GM19193 (cell line): ENCODE results near the gene KIAA0040.

Experiments used
- POLR2A ChIP-seq: IDR thresholded peaks from 4 replicates; pipeline ENCODE4 v1.6.1; 2011; ENCODE audit not compliant: insufficient read depth, insufficient read length; ENCODE audit errors: extremely low read depth

KIAA0040 gene

GRCh38 chr1:175167861-175168260, 24.7 kb downstream of the KIAA0040 start:
- no peak for TF ChIP-seq POLR2A

GRCh38 chr1:175166746-175167145, 25.8 kb downstream of the KIAA0040 start:
- TF ChIP-seq POLR2A = no peak

GRCh38 chr1:175164751-175165150, 27.8 kb downstream of the KIAA0040 start:
- no peak for TF ChIP-seq POLR2A

GRCh38 chr1:175163702-175164101, 28.9 kb downstream of the KIAA0040 start:
- TF ChIP-seq POLR2A = no peak

GRCh38 chr1:175162955-175163354, 29.6 kb downstream of the KIAA0040 start:
- no peak for TF ChIP-seq POLR2A

- no peak for TF ChIP-seq POLR2A
These were observed 34.4 kb downstream of the KIAA0040 start for GRCh38 chr1:175158170-175158591.

GRCh38 chr1:175157200-175157599, 35.4 kb downstream of the KIAA0040 start:
- TF ChIP-seq POLR2A = no peak

- TF ChIP-seq POLR2A = no peak
These were observed 36.6 kb downstream of the KIAA0040 start for GRCh38 chr1:175155936-175156335.

- TF ChIP-seq POLR2A = no peak
These were observed 37.1 kb downstream of the KIAA0040 start for GRCh38 chr1:175155473-175155856.

- no peak for TF ChIP-seq POLR2A
These were observed 37.7 kb downstream of the KIAA0040 start for GRCh38 chr1:175154629-175155472.

GRCh38 chr1:175152006-175152652, 40.4 kb downstream of the KIAA0040 start:
- no peak for TF ChIP-seq POLR2A

- no peak for TF ChIP-seq POLR2A
These were observed 41.8 kb downstream of the KIAA0040 start for GRCh38 chr1:175150596-175151319.

- no peak for TF ChIP-seq POLR2A
These were observed 44.5 kb downstream of the KIAA0040 start for GRCh38 chr1:175148068-175148467.

GRCh38 chr1:175147569-175147968, 45.0 kb downstream of the KIAA0040 start:
- TF ChIP-seq POLR2A = no peak

GRCh38 chr1:175146529-175147213, 45.9 kb downstream of the KIAA0040 start:
- TF ChIP-seq POLR2A = no peak

- no peak for TF ChIP-seq POLR2A
These were observed 46.6 kb downstream of the KIAA0040 start for GRCh38 chr1:175145899-175146528.
